IMR-90 (cell line): ENCODE data around the gene BTBD10. TPM values are rescaled to one million over a fixed set of nuclear protein-coding genes. Genes with fewer than 3 reads are reported as not detected.

Source experiments
- ATAC-seq: fragments of 200-7000 bp; cut with Tn5 transposase; 2 replicates; pipeline ENCODE4 v1.9.1; 2020; ENCODE audit warnings: low read depth, mild to moderate bottlenecking, moderate library complexity
- BruUV-seq: library from RNA; stranded (reverse); fragments of 400-500 nt; replicated peaks from 2 replicates; lab custom pipeline; 2021; lab: Mats Ljungman, UMichigan
- CTCF ChIA-PET: fragments of 300-600 bp; formaldehyde crosslinking; extraction: SDS; loops from one replicate; lab custom pipeline; 2021; ENCODE audit warnings: antibody characterized with exemption; lab: Yijun Ruan, JAX
- POLR2A ChIA-PET: fragments of 300-600 bp; sonication (Branson Sonifier 250); formaldehyde crosslinking; loops from one replicate; lab custom pipeline; 2022; ENCODE audit warnings: antibody characterized with exemption; ENCODE audit not compliant: unreplicated experiment; lab: Charles Lee
- DNase-seq: peaks from one replicate; pipeline ENCODE4 v3.0.0; 2013
- H2AFZ ChIP-seq: replicated peaks from 2 replicates; pipeline ENCODE3; 2013; ENCODE audit warnings: low read length, mild to moderate bottlenecking; ENCODE audit not compliant: poor library complexity
- H2AK5ac ChIP-seq: 2 replicates; pipeline ENCODE4 v1.6.1; 2013; ENCODE audit warnings: low read depth, low read length, inconsistent platforms
- H2AK9ac ChIP-seq: replicated peaks from 2 replicates; pipeline ENCODE3; 2013; ENCODE audit warnings: mild to moderate bottlenecking, low read depth, low read length, moderate library complexity; ENCODE audit not compliant: poor library complexity
- H2BK120ac ChIP-seq: 2 replicates; pipeline ENCODE4 v1.6.1; 2013; ENCODE audit warnings: low read depth, low read length, inconsistent platforms
- H2BK15ac ChIP-seq: 3 replicates; pipeline ENCODE4 v1.6.1; 2013; ENCODE audit warnings: low read depth, low read length, inconsistent platforms
- H2BK20ac ChIP-seq: 2 replicates; pipeline ENCODE4 v1.6.1; 2013; ENCODE audit warnings: low read depth, mild to moderate bottlenecking, inconsistent platforms, low read length, moderate library complexity
- H2BK5ac ChIP-seq: 2 replicates; pipeline ENCODE4 v1.6.1; 2013; ENCODE audit warnings: mild to moderate bottlenecking, low read depth, low read length, inconsistent platforms; ENCODE audit not compliant: poor library complexity, severe bottlenecking
- H3K14ac ChIP-seq: replicated peaks from 2 replicates; pipeline ENCODE4 v1.6.1; 2013; ENCODE audit warnings: low read depth, low read length, inconsistent platforms
- H3K18ac ChIP-seq: 2 replicates; pipeline ENCODE4 v1.6.1; 2013; ENCODE audit warnings: low read depth, low read length, control low read depth
- H3K23ac ChIP-seq: 2 replicates; pipeline ENCODE4 v1.6.1; 2013; ENCODE audit warnings: low read depth, low read length, inconsistent platforms
- H3K27ac ChIP-seq: 2 replicates; pipeline ENCODE4 v1.5.1; 2013; ENCODE audit warnings: mild to moderate bottlenecking, control low read depth, low read length; ENCODE audit not compliant: insufficient read depth
- H3K27me3 ChIP-seq: 2 replicates; pipeline ENCODE4 v1.6.1; 2013; ENCODE audit warnings: low read length; ENCODE audit not compliant: control insufficient read depth, insufficient read depth
- H3K36me3 ChIP-seq: 2 replicates; pipeline ENCODE4 v1.6.1; 2013; ENCODE audit warnings: low read length, mixed read lengths; ENCODE audit not compliant: control insufficient read depth, insufficient read depth
- H3K4ac ChIP-seq: 2 replicates; pipeline ENCODE4 v1.6.1; 2013; ENCODE audit warnings: low read depth, low read length, inconsistent platforms
- H3K4me1 ChIP-seq: 2 replicates; pipeline ENCODE4 v1.6.1; 2013; ENCODE audit warnings: low read length, mixed read lengths; ENCODE audit not compliant: control insufficient read depth, insufficient read depth
- H3K4me2 ChIP-seq: 2 replicates; pipeline ENCODE4 v1.6.1; 2013; ENCODE audit warnings: low read depth, mild to moderate bottlenecking, control low read depth, low read length, moderate library complexity
- H3K4me3 ChIP-seq: 2 replicates; pipeline ENCODE4 v1.5.1; 2013; ENCODE audit warnings: low read depth, mild to moderate bottlenecking, control low read depth, low read length, moderate library complexity; ENCODE audit not compliant: insufficient read depth
- H3K56ac ChIP-seq: 2 replicates; pipeline ENCODE4 v1.6.1; 2013; ENCODE audit warnings: low read length, inconsistent platforms; ENCODE audit not compliant: insufficient read depth; ENCODE audit errors: extremely low read depth
- H3K79me1 ChIP-seq, 2 experiments: 2 replicates each; pipeline ENCODE4 v1.6.1; 2013; ENCODE audit warnings: low read length in 2 of 2, inconsistent platforms in 1 of 2, low read depth in 1 of 2
- H3K9ac ChIP-seq: 2 replicates; pipeline ENCODE4 v1.6.1; 2013; ENCODE audit warnings: low read depth, low read length, control low read depth
- H3K9me1 ChIP-seq: 2 replicates; pipeline ENCODE4 v1.6.1; 2013; ENCODE audit warnings: low read length, inconsistent platforms; ENCODE audit not compliant: insufficient read depth
- H3K9me3 ChIP-seq: 2 replicates; pipeline ENCODE4 v1.6.1; 2013; ENCODE audit warnings: low read length; ENCODE audit not compliant: control insufficient read depth, insufficient read depth
- H4K20me1 ChIP-seq: 2 replicates; pipeline ENCODE4 v1.6.1; 2013; ENCODE audit warnings: low read length, inconsistent platforms; ENCODE audit not compliant: insufficient read depth
- H4K5ac ChIP-seq: 2 replicates; pipeline ENCODE4 v1.6.1; 2013; ENCODE audit warnings: mild to moderate bottlenecking, low read depth, low read length, control low read depth
- H4K8ac ChIP-seq, 2 experiments: 2 replicates each; pipeline ENCODE4 v1.6.1; 2013; ENCODE audit warnings: low read depth in 2 of 2, low read length in 2 of 2, control low read depth in 1 of 2, inconsistent platforms in 1 of 2
- H4K91ac ChIP-seq: 2 replicates; pipeline ENCODE4 v1.6.1; 2013; ENCODE audit warnings: low read depth, low read length, inconsistent platforms; ENCODE audit not compliant: insufficient read depth
- FOS ChIP-seq: fragments of 150-350 bp; IDR thresholded peaks from 2 replicates; pipeline ENCODE4 v1.6.1; 2016; ENCODE audit warnings: low read depth, low read length
- MAZ ChIP-seq: IDR thresholded peaks from 2 replicates; pipeline ENCODE4 v1.6.1; 2012; ENCODE audit warnings: low read depth, mild to moderate bottlenecking, low read length, improper control_type of control experiment, moderate library complexity, borderline replicate concordance
- NFE2L2 ChIP-seq: fragments of 150-350 bp; IDR thresholded peaks from 2 replicates; pipeline ENCODE4 v1.6.1; 2016; ENCODE audit warnings: low read depth, mild to moderate bottlenecking, low read length
- RFX5 ChIP-seq: IDR thresholded peaks from 2 replicates; pipeline ENCODE4 v1.8.0; 2012; ENCODE audit warnings: low read depth, mild to moderate bottlenecking, low read length, moderate library complexity
- SMC3 ChIP-seq: fragments of 150-350 bp; IDR thresholded peaks from 2 replicates; pipeline ENCODE4 v1.6.1; 2016; ENCODE audit warnings: low read depth, mild to moderate bottlenecking, antibody characterized with exemption, low read length, moderate library complexity
- WGBS, 2 experiments: methylation state at CpG; one replicate each; pipeline versions ENCODE4 v1.1.5 to v1.1.7; 2013; ENCODE audit warnings: missing lambda C conversion rate in 2 of 2; ENCODE audit not compliant: insufficient read length in 1 of 2; ENCODE audit errors: extremely low coverage in 2 of 2; 5-methylcytosine and 5-hydroxymethylcytosine counted together
- dilution Hi-C: fragments of 300-500 bp; cut with HindIII; formaldehyde crosslinking; loops from one replicate; pipeline ENCODE4 v1.14.3; 2018; ENCODE audit warnings: low sequenced_read_pairs; ENCODE audit not compliant: unreplicated experiment
- in situ Hi-C: fragments of 300-500 bp; cut with MboI; formaldehyde crosslinking; loops from 3 replicates; pipeline ENCODE4 v1.14.3; 2019; ENCODE audit warnings: low sequenced_read_pairs, inconsistent platforms, mixed read lengths
- intact Hi-C: fragments of 100-400 bp; cut with micrococcal nuclease; formaldehyde crosslinking; loops from 2 replicates; pipeline ENCODE4 v1.10.0; 2022
- polyA plus RNA-seq, 3 experiments: library from polyadenylated mRNA; depleted of rRNA; stranded (reverse); fragments of >200 nt; gene quantifications; 2 replicates each; pipeline ENCODE4 v1.2.3, GENCODE V29; 2012; ENCODE audit warnings: low replicate concordance in 1 of 3
- total RNA-seq: library from RNA; depleted of rRNA; stranded (reverse); fragments of >200 nt; gene quantifications from 2 replicates; pipeline ENCODE4 v1.2.3, GENCODE V29; 2012
- TF ChIP-seq, protein P1 (sequence below): fragments of 150-350 bp; IDR thresholded peaks from 2 replicates; pipeline ENCODE4 v1.6.1; 2016; ENCODE audit warnings: low read depth, mild to moderate bottlenecking, low read length, moderate library complexity, borderline replicate concordance

Gene BTBD10
- total and polyA plus RNA-seq, 2 of the 4 experiments (the other 2 are of a cell fraction) = 32.5 to 59.9 TPM

DNA sequence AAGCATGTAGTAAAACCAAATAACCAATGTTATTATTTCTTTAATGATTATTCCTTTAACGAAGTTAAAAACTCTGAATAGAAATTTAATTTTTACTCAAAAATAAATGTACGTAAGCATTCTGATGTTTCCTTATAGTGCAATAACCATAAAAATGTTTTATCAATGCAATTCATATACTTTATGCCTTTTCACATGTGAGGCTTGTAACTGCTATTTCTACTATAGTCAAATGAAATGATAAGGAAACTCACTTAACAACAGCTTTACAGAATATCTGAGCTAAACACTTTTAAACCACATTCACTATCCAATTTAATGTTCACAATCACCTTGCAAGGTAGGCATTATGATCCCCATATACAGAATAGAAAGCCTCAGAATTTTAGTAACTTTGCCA, 17.4 kb downstream of the BTBD10 start:
- H4K8ac ChIP-seq = no peak overlapping the region
- dilution Hi-C loops (no loop called here), in situ Hi-C loops (no loop called here), intact Hi-C loops (no loop called here)
- no TSS peak for BruUV-seq
- H2AK9ac ChIP-seq = no peak overlapping the region
- H3K79me1 ChIP-seq = peaks cover 13 to 44% of the 10 kb centered on the region in 2 experiments
- TF ChIP-seq NFE2L2 (no peak), SMC3 (no peak), MAZ (no peak), RFX5 (no peak), FOS (no peak)
- TF ChIP-seq, protein P1, sequence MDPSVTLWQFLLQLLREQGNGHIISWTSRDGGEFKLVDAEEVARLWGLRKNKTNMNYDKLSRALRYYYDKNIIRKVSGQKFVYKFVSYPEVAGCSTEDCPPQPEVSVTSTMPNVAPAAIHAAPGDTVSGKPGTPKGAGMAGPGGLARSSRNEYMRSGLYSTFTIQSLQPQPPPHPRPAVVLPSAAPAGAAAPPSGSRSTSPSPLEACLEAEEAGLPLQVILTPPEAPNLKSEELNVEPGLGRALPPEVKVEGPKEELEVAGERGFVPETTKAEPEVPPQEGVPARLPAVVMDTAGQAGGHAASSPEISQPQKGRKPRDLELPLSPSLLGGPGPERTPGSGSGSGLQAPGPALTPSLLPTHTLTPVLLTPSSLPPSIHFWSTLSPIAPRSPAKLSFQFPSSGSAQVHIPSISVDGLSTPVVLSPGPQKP = no peak
- no peak overlapping the region for H2BK5ac ChIP-seq
- no peak overlapping the region for H2AK5ac ChIP-seq
- H3K9me1 ChIP-seq = peaks cover 5% of the 10 kb centered on the region; the same call in 1 of the 2 replicates
- H2AFZ ChIP-seq = no peak overlapping the region
- H3K14ac ChIP-seq = no peak overlapping the region
- no peaks in the 10 kb centered on the region for H3K27me3 ChIP-seq
- no peak overlapping the region for H3K9ac ChIP-seq
- 0 out of 2 replicates have a peak overlapping the region, but pooled peaks have one; percentile 3 for H3K56ac ChIP-seq
- no peak overlapping the region for H3K18ac ChIP-seq
- no peaks in the 10 kb centered on the region for H3K9me3 ChIP-seq
- no peaks in the 10 kb centered on the region for H3K36me3 ChIP-seq
- H2BK20ac ChIP-seq = no peak overlapping the region
- H3K4ac ChIP-seq = no peak overlapping the region
- no peak overlapping the region for H3K4me3 ChIP-seq
- WGBS, 2 experiments = no CpG with 5 or more reads among the region's 2 CpGs
- ATAC-seq = no peak
- no peak overlapping the region for H4K91ac ChIP-seq
- no peak overlapping the region for H3K27ac ChIP-seq
- POLR2A ChIA-PET = interaction anchor here (0.5 to 1.0 kb wide), 2 partner anchors 9 to 108 kb away, joined by 3 to 5 read pairs; no protein-coding TSS in a partner anchor
- H3K4me2 ChIP-seq = no peak overlapping the region
- H3K23ac ChIP-seq = no peak overlapping the region
- CTCF ChIA-PET = interaction anchor here (0.9 kb wide), 1 partner anchor 110 kb away, joined by 3 read pairs; no protein-coding TSS in a partner anchor
- no peak overlapping the region for H2BK120ac ChIP-seq
- H4K20me1 ChIP-seq = peaks cover 2% of the 10 kb centered on the region; the same call in 1 of the 2 replicates
- no peak overlapping the region for H4K5ac ChIP-seq
- DNase-seq = no peak
- H3K4me1 ChIP-seq = peaks cover 2% of the 10 kb centered on the region
- no peak overlapping the region for H2BK15ac ChIP-seq
